HepG2 (cell line): ENCODE results near the gene SMARCB1. TPM values are rescaled to one million over a fixed set of nuclear protein-coding genes. Genes with fewer than 3 reads are reported as not detected.
A peak's percentile ranks its signal among the peaks of the same experiment; 100 is the strongest.

ENCODE experiments used
- AGO2 ChIP-seq: fragments of 200-400 bp; formaldehyde crosslinking; optimal IDR thresholded peaks from 2 replicates; pipeline ENCODE3; 2017; ENCODE audit warnings: mild to moderate bottlenecking, low read depth, low read length, moderate library complexity
- ARHGAP35 ChIP-seq: sonication (generic); formaldehyde crosslinking; IDR thresholded peaks from 2 replicates; pipeline ENCODE4 v1.9.0; 2022; ENCODE audit warnings: mild to moderate bottlenecking, inconsistent platforms, moderate library complexity, missing genetic modification reagents, borderline replicate concordance
- FOXC1 ChIP-seq: sonication (generic); formaldehyde crosslinking; IDR thresholded peaks from 2 replicates; pipeline ENCODE4 v1.8.0; 2022; ENCODE audit warnings: mild to moderate bottlenecking, missing genetic modification reagents, borderline replicate concordance
- GRHL1 ChIP-seq: sonication (generic); formaldehyde crosslinking; conservative IDR thresholded peaks from 2 replicates; pipeline ENCODE4 v1.8.0; 2022; ENCODE audit warnings: missing genetic modification reagents
- JUND ChIP-seq: sonication (generic); formaldehyde crosslinking; IDR thresholded peaks from 2 replicates; pipeline ENCODE4 v1.8.0; 2022; ENCODE audit warnings: mild to moderate bottlenecking, missing genetic modification reagents
- NBN ChIP-seq: fragments of 450-650 bp; conservative IDR thresholded peaks from 2 replicates; pipeline ENCODE4 v1.6.1; 2017
- RARA ChIP-seq: IDR thresholded peaks from 2 replicates; pipeline ENCODE4 v1.6.1; 2016; ENCODE audit warnings: missing genetic modification reagents, missing compliant biosample characterization
- RORA ChIP-seq: sonication (generic); formaldehyde crosslinking; IDR thresholded peaks from 2 replicates; pipeline ENCODE4 v1.5.0; 2020; ENCODE audit warnings: mild to moderate bottlenecking, missing genetic modification reagents, moderate library complexity
- RXRB ChIP-seq: IDR thresholded peaks from 2 replicates; pipeline ENCODE4 v1.6.1; 2016; ENCODE audit warnings: borderline replicate concordance, missing genetic modification reagents, missing compliant biosample characterization
- SAFB2 ChIP-seq: sonication (generic); formaldehyde crosslinking; IDR thresholded peaks from 2 replicates; pipeline ENCODE4 v1.5.1; 2020; ENCODE audit warnings: missing genetic modification reagents, low read depth, mild to moderate bottlenecking, borderline replicate concordance
- TAF1 ChIP-seq: sonication (generic); formaldehyde crosslinking; IDR thresholded peaks from 2 replicates; pipeline ENCODE4 v1.4.0; 2020; ENCODE audit warnings: missing genetic modification reagents
- TCF7 ChIP-seq: sonication (generic); IDR thresholded peaks from 2 replicates; pipeline ENCODE4 v1.6.1; 2016; ENCODE audit warnings: antibody characterized with exemption, low read depth
- THAP9 ChIP-seq: sonication (generic); formaldehyde crosslinking; IDR thresholded peaks from 2 replicates; pipeline ENCODE4; 2020; ENCODE audit warnings: missing genetic modification reagents, mild to moderate bottlenecking, borderline replicate concordance
- TP53 ChIP-seq: sonication (generic); formaldehyde crosslinking; conservative IDR thresholded peaks from 2 replicates; pipeline ENCODE4 v1.4.0; 2020; ENCODE audit warnings: missing genetic modification reagents
- ZFP90 ChIP-seq: sonication (generic); formaldehyde crosslinking; IDR thresholded peaks from 2 replicates; pipeline ENCODE4 v1.8.0; 2022; ENCODE audit warnings: missing genetic modification reagents, mild to moderate bottlenecking, inconsistent platforms, borderline replicate concordance
- ZFX ChIP-seq: sonication (generic); formaldehyde crosslinking; IDR thresholded peaks from 2 replicates; pipeline ENCODE4 v1.4.0; 2020; ENCODE audit warnings: mild to moderate bottlenecking, low read depth, missing genetic modification reagents, moderate library complexity
- ZMYM4 ChIP-seq: sonication (generic); formaldehyde crosslinking; IDR thresholded peaks from 2 replicates; pipeline ENCODE4 v1.8.1; 2023; ENCODE audit warnings: mild to moderate bottlenecking, missing genetic modification reagents
- ZNF138 ChIP-seq: sonication (generic); formaldehyde crosslinking; IDR thresholded peaks from 2 replicates; pipeline ENCODE4 v1.5.0; 2020; ENCODE audit warnings: mild to moderate bottlenecking, low read depth, missing genetic modification reagents
- ZNF234 ChIP-seq: sonication (generic); formaldehyde crosslinking; conservative IDR thresholded peaks from 2 replicates; pipeline ENCODE4 v1.5.1; 2020; ENCODE audit warnings: mild to moderate bottlenecking, missing genetic modification reagents
- ZNF468 ChIP-seq: sonication (generic); formaldehyde crosslinking; IDR thresholded peaks from 2 replicates; pipeline ENCODE4 v1.8.0; 2022; ENCODE audit warnings: mild to moderate bottlenecking, moderate library complexity, missing genetic modification reagents
- ZNF550 ChIP-seq: sonication (generic); formaldehyde crosslinking; IDR thresholded peaks from 2 replicates; pipeline ENCODE4 v1.4.0; 2020; ENCODE audit warnings: mild to moderate bottlenecking, missing genetic modification reagents, borderline replicate concordance
- ZNF598 ChIP-seq: sonication (generic); formaldehyde crosslinking; IDR thresholded peaks from 2 replicates; pipeline ENCODE4 v1.5.1; 2020; ENCODE audit warnings: mild to moderate bottlenecking, missing genetic modification reagents, borderline replicate concordance
- ZNF879 ChIP-seq: sonication (generic); formaldehyde crosslinking; IDR thresholded peaks from 2 replicates; pipeline ENCODE4 v1.8.1; 2023; ENCODE audit warnings: missing genetic modification reagents
- polyA plus RNA-seq, 8 experiments: library from polyadenylated mRNA; depleted of rRNA in 3 of 8; stranded (reverse) in 7 of 8; unstranded in 1 of 8; fragments of >200 nt; fragmentation: Illumina TruSeq in 4 of 8; extraction: Trizol in 4 of 8; gene quantifications; 2 replicates each; pipeline versions ENCODE4 v1.2.1 to v1.2.3, GENCODE V29; 2011 to 2016; ENCODE audit warnings: low read depth in 4 of 8, missing spikeins in 1 of 8, mixed read lengths in 1 of 8; ENCODE audit not compliant: insufficient read depth in 1 of 8
- total RNA-seq, 5 experiments: library from RNA; depleted of rRNA; stranded (reverse); fragments of >200 nt; fragmentation: Illumina TruSeq; extraction: Trizol; gene quantifications; 2 replicates each; pipeline ENCODE4 v1.2.3, GENCODE V29; 2016; ENCODE audit warnings: low read depth in 1 of 5
- TF ChIP-seq, protein P1 (sequence below): sonication (generic); formaldehyde crosslinking; IDR thresholded peaks from 2 replicates; pipeline ENCODE4 v1.8.0; 2022; ENCODE audit warnings: mild to moderate bottlenecking, missing genetic modification reagents, moderate library complexity

Gene SMARCB1
- total and polyA plus RNA-seq, 2 of the 13 experiments (the other 11 are each of a cell fraction or from before 2014, with no cell fraction given): 74.0 to 166 TPM

DNA sequence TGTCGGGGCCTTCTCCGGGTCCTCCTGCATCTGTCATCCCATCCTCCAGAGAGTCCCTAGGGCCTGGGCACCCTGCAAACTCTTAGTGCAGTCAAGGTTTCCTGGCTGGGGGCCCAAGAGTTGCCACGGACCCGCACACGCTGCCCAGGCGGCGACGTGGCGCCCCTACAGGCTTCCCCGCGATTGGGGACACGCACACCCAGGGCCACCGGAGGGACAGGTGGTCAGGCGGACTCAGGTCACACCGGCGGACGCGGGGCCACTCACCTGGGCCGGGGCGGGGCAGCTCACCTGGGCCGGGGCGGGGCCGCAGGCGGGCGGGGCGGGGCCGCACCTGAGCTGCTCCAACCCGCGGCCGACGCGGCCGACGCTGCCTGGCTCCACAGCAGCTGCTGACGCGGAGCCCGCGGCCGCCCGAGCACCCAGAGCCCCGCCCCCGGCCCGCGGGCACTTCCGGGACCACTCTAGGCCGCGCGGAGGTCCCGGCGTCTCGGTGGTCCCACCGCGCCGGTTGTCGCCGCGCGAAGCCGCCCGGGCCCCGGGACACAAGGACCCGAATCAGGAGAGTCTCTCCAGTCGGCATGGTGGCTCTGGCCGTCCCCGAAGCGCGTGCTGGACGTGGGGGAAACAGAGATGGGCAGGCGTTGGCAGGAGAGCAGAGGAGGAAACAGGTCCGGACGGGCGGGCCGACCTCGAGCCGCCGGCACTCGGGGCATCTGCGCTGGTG lies 35.9 kb upstream of the SMARCB1 start, which contains the start of gene ZNF70 (continued):
- TF ChIP-seq ZMYM4 (CRISPR knock-in tag) (peak; percentile 64), THAP9 (CRISPR knock-in tag) (no peak), TCF7 (no peak), ARHGAP35 (no peak), GRHL1 (CRISPR knock-in tag) (no peak), ZNF550 (CRISPR knock-in tag) (no peak), ZFX (CRISPR knock-in tag) (peak; percentile 81; the same call in 1 of the 2 replicates), FOXC1 (CRISPR knock-in tag) (no peak), RORA (no peak), ZNF468 (no peak), ZFP90 (CRISPR knock-in tag) (no peak; the same call in 1 of the 2 replicates), RXRB (CRISPR knock-in tag) (no peak), ZNF138 (CRISPR knock-in tag) (no peak), TAF1 (CRISPR knock-in tag) (peak; percentile 59), NBN (no peak), JUND (no peak; the same call in 1 of the 2 replicates), RARA (no peak), ZNF879 (CRISPR knock-in tag) (no peak), ZNF234 (CRISPR knock-in tag) (0 out of 2 replicates have a peak, but pooled peaks have one; percentile 35), ZNF598 (CRISPR knock-in tag) (no peak), AGO2 (no peak), SAFB2 (no peak), TP53 (no peak)
- TF ChIP-seq, protein P1, sequence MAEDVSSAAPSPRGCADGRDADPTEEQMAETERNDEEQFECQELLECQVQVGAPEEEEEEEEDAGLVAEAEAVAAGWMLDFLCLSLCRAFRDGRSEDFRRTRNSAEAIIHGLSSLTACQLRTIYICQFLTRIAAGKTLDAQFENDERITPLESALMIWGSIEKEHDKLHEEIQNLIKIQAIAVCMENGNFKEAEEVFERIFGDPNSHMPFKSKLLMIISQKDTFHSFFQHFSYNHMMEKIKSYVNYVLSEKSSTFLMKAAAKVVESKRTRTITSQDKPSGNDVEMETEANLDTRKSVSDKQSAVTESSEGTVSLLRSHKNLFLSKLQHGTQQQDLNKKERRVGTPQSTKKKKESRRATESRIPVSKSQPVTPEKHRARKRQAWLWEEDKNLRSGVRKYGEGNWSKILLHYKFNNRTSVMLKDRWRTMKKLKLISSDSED (CRISPR knock-in tag): no peak
